Mesothelial cell of epicardium (in vitro differentiated cells): ENCODE measurements around the gene CDKN2AIPNL. TPM values are rescaled to one million over a fixed set of nuclear protein-coding genes. Genes with fewer than 3 reads are reported as not detected.

Source experiments
- DNase-seq, 2 experiments: peaks; one replicate each; pipeline ENCODE4 v3.0.0; 2021; ENCODE audit warnings: low spot score in 2 of 2; ENCODE audit not compliant: unreplicated experiment in 2 of 2
- H3K27ac Mint-ChIP-seq: 2 replicates; pipeline ENCODE4 v1.8.0; 2021; ENCODE audit warnings: mixed read lengths
- H3K27me3 Mint-ChIP-seq: 2 replicates; pipeline ENCODE4 v1.8.0; 2021; ENCODE audit warnings: low read depth, mixed read lengths
- H3K36me3 Mint-ChIP-seq: 2 replicates; pipeline ENCODE4 v1.8.0; 2021; ENCODE audit warnings: mixed read lengths
- H3K4me1 Mint-ChIP-seq: 2 replicates; pipeline ENCODE4 v1.8.0; 2021; ENCODE audit warnings: mixed read lengths
- H3K4me3 Mint-ChIP-seq: 2 replicates; pipeline ENCODE4 v1.8.0; 2021; ENCODE audit warnings: mild to moderate bottlenecking, moderate library complexity, mixed read lengths
- H3K9me3 Mint-ChIP-seq: 2 replicates; pipeline ENCODE4 v1.8.0; 2021; ENCODE audit warnings: mixed read lengths
- total RNA-seq: library from RNA; stranded (reverse); gene quantifications from 3 replicates; pipeline ENCODE4 v1.2.1, GENCODE V29; 2021
- TF ChIP-seq, protein P1 (sequence below): fragments of 200-600 bp; sonication (generic); IDR thresholded peaks from one replicate; pipeline ENCODE4 v1.5.0; 2021; ENCODE audit warnings: antibody characterized with exemption; ENCODE audit not compliant: unreplicated experiment

The CDKN2AIPNL gene, protein sequence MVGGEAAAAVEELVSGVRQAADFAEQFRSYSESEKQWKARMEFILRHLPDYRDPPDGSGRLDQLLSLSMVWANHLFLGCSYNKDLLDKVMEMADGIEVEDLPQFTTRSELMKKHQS
- 22.2 to 24.9 TPM (median 22.6 TPM) in 3 replicates for total RNA-seq

DNA sequence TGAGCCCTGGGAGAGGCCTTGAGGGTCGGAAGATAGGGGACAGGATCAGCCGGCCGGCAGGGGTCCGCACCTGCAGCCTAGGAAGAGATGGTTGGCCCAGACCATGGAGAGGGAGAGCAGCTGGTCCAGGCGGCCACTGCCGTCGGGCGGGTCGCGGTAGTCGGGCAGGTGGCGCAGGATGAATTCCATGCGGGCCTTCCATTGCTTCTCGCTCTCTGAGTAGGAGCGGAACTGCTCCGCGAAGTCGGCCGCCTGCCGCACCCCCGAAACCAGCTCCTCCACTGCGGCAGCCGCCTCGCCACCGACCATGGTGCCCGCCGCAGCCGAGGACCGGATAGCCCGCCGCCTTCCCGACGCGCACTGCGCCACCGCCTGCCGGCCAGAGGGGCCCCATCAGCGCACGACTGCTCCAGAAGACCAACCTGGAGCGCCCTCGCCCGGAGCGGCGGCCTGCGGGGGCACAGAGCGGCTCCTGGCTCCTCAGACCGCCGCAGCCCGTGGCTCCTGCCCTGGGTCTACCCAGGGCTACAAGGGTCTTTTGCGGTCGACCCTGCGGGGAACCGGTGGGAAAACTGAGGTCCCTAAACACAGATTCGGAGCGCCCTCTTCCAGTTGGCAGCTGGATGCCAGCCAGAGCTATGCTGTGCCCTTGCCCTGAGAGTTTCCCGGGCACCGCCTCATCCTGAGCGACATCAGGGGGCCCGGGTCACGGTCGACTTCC is at the start of gene CDKN2AIPNL:
Gene CDKN2AIPNL, minus strand, starts transcription at position 336 of the 721 bp plus-strand sequence. Its CDS starts 27 bp downstream, at position 309.
- TF ChIP-seq, protein P1, sequence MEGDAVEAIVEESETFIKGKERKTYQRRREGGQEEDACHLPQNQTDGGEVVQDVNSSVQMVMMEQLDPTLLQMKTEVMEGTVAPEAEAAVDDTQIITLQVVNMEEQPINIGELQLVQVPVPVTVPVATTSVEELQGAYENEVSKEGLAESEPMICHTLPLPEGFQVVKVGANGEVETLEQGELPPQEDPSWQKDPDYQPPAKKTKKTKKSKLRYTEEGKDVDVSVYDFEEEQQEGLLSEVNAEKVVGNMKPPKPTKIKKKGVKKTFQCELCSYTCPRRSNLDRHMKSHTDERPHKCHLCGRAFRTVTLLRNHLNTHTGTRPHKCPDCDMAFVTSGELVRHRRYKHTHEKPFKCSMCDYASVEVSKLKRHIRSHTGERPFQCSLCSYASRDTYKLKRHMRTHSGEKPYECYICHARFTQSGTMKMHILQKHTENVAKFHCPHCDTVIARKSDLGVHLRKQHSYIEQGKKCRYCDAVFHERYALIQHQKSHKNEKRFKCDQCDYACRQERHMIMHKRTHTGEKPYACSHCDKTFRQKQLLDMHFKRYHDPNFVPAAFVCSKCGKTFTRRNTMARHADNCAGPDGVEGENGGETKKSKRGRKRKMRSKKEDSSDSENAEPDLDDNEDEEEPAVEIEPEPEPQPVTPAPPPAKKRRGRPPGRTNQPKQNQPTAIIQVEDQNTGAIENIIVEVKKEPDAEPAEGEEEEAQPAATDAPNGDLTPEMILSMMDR = peak; percentile 37
- Mint-ChIP-seq H3K27ac (peak within 1 kb of the TSS; percentile 82), H3K36me3 (no peaks in the 10 kb centered on the region), H3K27me3 (no peaks in the 10 kb centered on the region), H3K9me3 (no peaks in the 10 kb centered on the region), H3K4me1 (peaks cover 28% of the 10 kb centered on the region), H3K4me3 (peak within 1 kb of the TSS; percentile 96)
- DNase-seq = peak; percentile 71 to 84

DNA sequence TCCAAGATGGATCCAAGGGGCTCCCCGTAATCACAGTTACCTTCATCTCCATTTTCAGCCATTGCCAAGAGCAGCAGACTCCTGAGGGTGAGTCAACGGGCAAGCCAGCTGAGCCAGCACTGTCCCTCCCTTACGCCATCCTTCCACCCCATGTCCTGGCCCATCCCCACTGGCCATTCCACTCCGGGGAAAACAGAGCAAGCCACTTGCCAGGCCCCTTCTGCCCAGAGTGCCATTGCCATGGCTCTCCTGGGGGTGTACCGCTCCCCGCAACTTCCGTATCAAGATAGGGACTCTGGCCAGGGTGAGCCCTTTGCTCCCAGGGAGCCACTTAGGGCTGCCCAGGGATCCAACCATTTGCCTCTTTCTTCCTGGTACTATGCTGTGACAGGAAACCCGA is 48.9 kb upstream of the CDKN2AIPNL start:
- H3K27me3 Mint-ChIP-seq = no peaks in the 10 kb centered on the region
- TF ChIP-seq, protein P1 = no peak

DNA sequence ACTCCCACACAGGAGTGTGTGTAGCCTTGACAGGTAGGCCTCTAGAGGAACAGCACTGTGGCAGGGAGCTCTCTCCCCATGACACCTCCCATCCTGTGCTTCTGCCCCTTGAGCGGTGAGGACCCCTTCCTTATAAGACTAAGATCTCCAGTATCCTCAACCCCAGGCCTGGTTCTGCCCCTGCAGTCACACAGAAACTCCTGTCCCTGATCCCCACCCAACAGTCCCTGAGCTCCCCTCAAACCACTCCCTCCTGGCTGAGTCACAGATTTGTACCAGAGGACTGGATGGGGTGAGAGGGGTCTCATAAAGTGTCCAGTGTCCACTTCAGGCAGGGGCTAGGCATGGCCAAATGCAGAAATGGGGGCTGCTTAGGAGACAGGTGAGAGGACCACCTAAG is 47.8 kb upstream of the CDKN2AIPNL start:
- Mint-ChIP-seq H3K9me3 (no peaks in the 10 kb centered on the region), H3K36me3 (no peaks in the 10 kb centered on the region), H3K27ac (no peak overlapping the region), H3K4me3 (no peak overlapping the region), H3K27me3 (no peaks in the 10 kb centered on the region), H3K4me1 (peaks cover 39% of the 10 kb centered on the region)
- TF ChIP-seq, protein P1 = no peak
- no peak for DNase-seq

More for the DNA sequence above, 48.9 kb upstream of the CDKN2AIPNL start:
- Mint-ChIP-seq H3K27ac (no peak overlapping the region), H3K9me3 (no peaks in the 10 kb centered on the region), H3K4me1 (peaks cover 46% of the 10 kb centered on the region), H3K36me3 (no peaks in the 10 kb centered on the region), H3K4me3 (no peak overlapping the region)
- no peak for DNase-seq

DNA sequence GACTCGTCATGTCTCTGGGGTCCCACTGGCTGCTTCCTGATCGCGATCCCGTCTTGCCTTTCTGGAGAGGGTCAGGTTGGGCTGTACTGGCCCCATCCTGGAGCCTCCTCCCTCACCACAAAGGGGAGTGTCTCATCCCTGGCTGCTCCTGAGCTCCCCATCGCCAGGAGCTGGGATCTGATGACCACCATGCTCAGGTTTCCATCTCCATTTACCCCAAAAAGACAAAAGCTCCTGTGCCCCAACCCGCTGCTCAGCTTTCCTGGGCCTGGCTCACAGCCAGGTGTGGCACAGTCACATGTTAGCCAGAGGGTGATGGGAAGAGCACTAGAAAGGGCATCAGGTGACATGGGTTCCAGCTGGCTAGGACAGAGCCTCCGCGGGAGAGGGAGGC is 47.3 kb upstream of the CDKN2AIPNL start:
- H3K27me3 Mint-ChIP-seq = no peaks in the 10 kb centered on the region
- no peak overlapping the region for H3K27ac Mint-ChIP-seq
- no peaks in the 10 kb centered on the region for H3K9me3 Mint-ChIP-seq
- no peak for DNase-seq
- H3K4me1 Mint-ChIP-seq = peaks cover 36% of the 10 kb centered on the region
- TF ChIP-seq, protein P1 = no peak
- H3K36me3 Mint-ChIP-seq = no peaks in the 10 kb centered on the region
- H3K4me3 Mint-ChIP-seq = no peak overlapping the region

DNA sequence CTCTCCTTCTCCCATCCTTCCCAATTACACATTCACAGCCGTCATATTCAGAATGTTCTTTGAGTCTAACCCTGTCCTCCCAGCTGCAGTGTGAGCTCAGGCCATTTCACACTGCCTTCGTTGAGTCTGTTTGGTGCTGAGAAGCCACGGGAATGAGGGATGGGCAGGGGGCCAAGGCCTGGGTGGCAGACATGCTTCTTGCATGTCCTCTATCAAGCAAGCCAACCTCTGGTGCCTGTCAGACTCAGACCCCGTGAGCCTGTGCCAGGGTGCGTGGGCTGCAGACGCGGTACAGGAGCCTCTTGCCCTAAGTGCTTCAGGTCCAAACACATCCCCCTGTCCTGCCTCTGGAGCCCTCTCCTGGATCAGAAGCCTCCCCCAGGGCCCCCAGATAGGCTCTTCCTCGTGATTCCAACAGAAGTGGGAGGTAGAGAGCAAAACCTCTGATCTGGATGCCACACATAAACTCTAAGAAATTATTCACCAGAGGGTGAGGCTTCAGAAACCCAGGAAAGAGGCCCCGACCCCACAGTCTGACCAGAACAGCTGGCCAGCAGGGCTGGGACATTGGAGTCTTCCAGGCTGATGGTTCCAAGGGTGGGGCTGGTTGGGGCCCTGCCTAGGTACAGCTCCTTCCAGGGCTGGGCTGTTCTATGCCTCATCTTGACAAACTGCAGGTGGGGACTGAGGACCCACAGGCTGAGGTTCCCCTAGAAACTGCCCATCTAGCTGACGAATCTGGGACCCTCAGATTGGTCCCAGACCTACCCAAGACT is 46.7 kb upstream of the CDKN2AIPNL start:
- Mint-ChIP-seq H3K27me3 (no peaks in the 10 kb centered on the region), H3K9me3 (no peaks in the 10 kb centered on the region), H3K27ac (no peak overlapping the region), H3K4me1 (peaks cover 31% of the 10 kb centered on the region), H3K4me3 (no peak overlapping the region), H3K36me3 (no peaks in the 10 kb centered on the region)
- no peak for DNase-seq
- TF ChIP-seq, protein P1 = no peak
